K562 (cell line): Measurements from ENCODE around the gene SUFU. TPM values are rescaled to one million over a fixed set of nuclear protein-coding genes. Genes with fewer than 3 reads are reported as not detected.

ENCODE experiments used
- ATAC-seq: fragments of 200-7000 bp; cut with Tn5 transposase; 3 replicates; pipeline ENCODE4 v1.9.1; 2020; ENCODE audit warnings: moderate library complexity
- BruUV-seq: library from RNA; stranded (reverse); fragments of 400-500 nt; replicated peaks from 2 replicates; lab custom pipeline; 2021; lab: Mats Ljungman, UMichigan
- CTCF ChIA-PET: fragments of 300-600 bp; formaldehyde crosslinking; extraction: SDS; loops from one replicate; lab custom pipeline; 2021; ENCODE audit warnings: low intra/inter-chr PET ratio; lab: Yijun Ruan, JAX
- POLR2A ChIA-PET: fragments of 300-600, 350-650 bp; sonication (Branson Sonifier 250); formaldehyde crosslinking; extraction: SDS; loops from one replicate; lab custom pipeline; 2021; ENCODE audit warnings: antibody characterized with exemption, inconsistent platforms; lab: Yijun Ruan, JAX
- DNase-seq, 4 experiments: peaks; one replicate each; pipeline versions ENCODE4 v3.0.0 to v3.0.0-alpha.2; 2011 to 2018; ENCODE audit warnings: low spot score in 3 of 4, mixed read lengths in 3 of 4; ENCODE audit errors: extremely low read depth in 1 of 4
- FAIRE-seq: peaks from 2 replicates; lab custom pipeline; 2011; peaks lifted over from hg19 to GRCh38; lab: Jason Lieb, UNC
- H2AFZ ChIP-seq: 2 replicates; pipeline ENCODE4 v1.6.0; 2011; ENCODE audit warnings: low read depth, low read length, control low read depth, inconsistent platforms
- H3K27ac ChIP-seq: fragments of 200-600 bp; 3 replicates; pipeline ENCODE4 v1.8.0; 2011; ENCODE audit warnings: low read depth, mild to moderate bottlenecking, control low read depth, inconsistent platforms, low read length, moderate library complexity, mixed read lengths; ENCODE audit errors: extremely low read depth
- H3K27me3 ChIP-seq, 2 experiments: fragments of 300-600 bp in 1 of 2; 2 replicates in 1 of 2; 3 replicates in 1 of 2; pipeline versions ENCODE4 v1.6.0 to v1.8.0; 2011; ENCODE audit warnings: inconsistent platforms in 2 of 2, low read length in 2 of 2, mild to moderate bottlenecking in 1 of 2, mixed read lengths in 1 of 2, moderate library complexity in 1 of 2; ENCODE audit not compliant: control insufficient read depth in 2 of 2, insufficient read depth in 2 of 2
- H3K36me3 ChIP-seq: fragments of 300-600 bp; 3 replicates; pipeline ENCODE4 v1.8.0; 2011; ENCODE audit warnings: mild to moderate bottlenecking, low read length, inconsistent platforms; ENCODE audit not compliant: control insufficient read depth, insufficient read depth
- H3K4me1 ChIP-seq, 2 experiments: fragments of 200-600 bp in 1 of 2; replicated peaks in 1 of 2; 2 replicates in 1 of 2; 3 replicates in 1 of 2; pipeline versions ENCODE4 v1.5.1 to v1.8.0; 2011; ENCODE audit warnings: inconsistent platforms in 2 of 2, low read length in 2 of 2, mild to moderate bottlenecking in 1 of 2, mixed read lengths in 1 of 2, moderate library complexity in 1 of 2; ENCODE audit not compliant: control insufficient read depth in 2 of 2, insufficient read depth in 2 of 2
- H3K4me2 ChIP-seq: 2 replicates; pipeline ENCODE4 v1.6.1; 2011; ENCODE audit warnings: low read length, control low read depth, inconsistent platforms, mixed read lengths; ENCODE audit not compliant: insufficient read depth
- H3K4me3 ChIP-seq: fragments of 200-600 bp; sonication (generic), shearing (Covaris generic); 2 replicates; pipeline ENCODE4 v1.5.1; 2016; ENCODE audit warnings: control low read depth, inconsistent platforms
- H3K79me2 ChIP-seq: fragments of 200-600 bp; 3 replicates; pipeline ENCODE4 v1.8.0; 2011; ENCODE audit warnings: low read length, inconsistent platforms; ENCODE audit not compliant: control insufficient read depth, insufficient read depth
- H3K9ac ChIP-seq, 2 experiments: 2 replicates each; pipeline versions ENCODE4 v1.6.0 to v1.6.1; 2011; ENCODE audit warnings: low read depth in 2 of 2, low read length in 2 of 2, control low read depth in 1 of 2, inconsistent platforms in 1 of 2, mild to moderate bottlenecking in 1 of 2, mixed read lengths in 1 of 2; ENCODE audit not compliant: insufficient read depth in 1 of 2
- H3K9me1 ChIP-seq: one replicate; pipeline ENCODE4 v1.6.0; 2011; ENCODE audit warnings: inconsistent platforms, mild to moderate bottlenecking, low read length, moderate library complexity; ENCODE audit not compliant: control insufficient read depth, insufficient read depth
- H3K9me3 ChIP-seq: replicated peaks from 2 replicates; pipeline ENCODE4 v1.5.1; 2011; ENCODE audit warnings: low read depth, low read length, inconsistent platforms; ENCODE audit not compliant: control insufficient read depth, insufficient read depth
- H4K20me1 ChIP-seq: replicated peaks from 2 replicates; pipeline ENCODE4 v1.6.1; 2011; ENCODE audit warnings: low read length, inconsistent platforms, mixed read lengths; ENCODE audit not compliant: control insufficient read depth, insufficient read depth
- C11orf30 ChIP-seq: fragments of 450-650 bp; IDR thresholded peaks from 2 replicates; pipeline ENCODE4 v1.6.1; 2016; ENCODE audit warnings: low read depth, mild to moderate bottlenecking
- DPF2 ChIP-seq: fragments of 450-650 bp; IDR thresholded peaks from 2 replicates; pipeline ENCODE4 v1.6.1; 2016
- ETS2 ChIP-seq: IDR thresholded peaks from 2 replicates; pipeline ENCODE4 v1.6.1; 2016; ENCODE audit warnings: borderline replicate concordance, missing genetic modification characterization, mild to moderate bottlenecking, moderate library complexity, missing compliant biosample characterization; ENCODE audit not compliant: poor library complexity, severe bottlenecking
- GABPB2 ChIP-seq: fragments of 250-450 bp; sonication (Bioruptor Pico); conservative IDR thresholded peaks from 2 replicates; pipeline ENCODE4 v1.5.1; 2021; ENCODE audit warnings: mild to moderate bottlenecking
- ILK ChIP-seq: fragments of 450-650 bp; IDR thresholded peaks from 2 replicates; pipeline ENCODE4 v1.6.1; 2016; ENCODE audit warnings: missing genetic modification characterization, low read depth, mild to moderate bottlenecking, missing compliant biosample characterization, moderate library complexity, borderline replicate concordance
- KLF16 ChIP-seq: IDR thresholded peaks from 2 replicates; pipeline ENCODE4 v1.6.1; 2016; ENCODE audit warnings: antibody characterized with exemption
- MTA1 ChIP-seq: fragments of 450-650 bp; IDR thresholded peaks from 2 replicates; pipeline ENCODE4 v1.6.1; 2017; ENCODE audit warnings: borderline replicate concordance
- PCBP1 ChIP-seq: fragments of 200-400 bp; formaldehyde crosslinking; IDR thresholded peaks from 2 replicates; pipeline ENCODE4 v1.6.1; 2018; ENCODE audit warnings: mild to moderate bottlenecking, low read depth, low read length; ENCODE audit not compliant: poor library complexity, severe bottlenecking
- RERE ChIP-seq: sonication (generic); formaldehyde crosslinking; IDR thresholded peaks from 2 replicates; pipeline ENCODE4 v1.8.0; 2023; ENCODE audit warnings: missing genetic modification reagents, mild to moderate bottlenecking, borderline replicate concordance
- TEAD4 ChIP-seq, 2 experiments: sonication (generic) in 1 of 2; formaldehyde crosslinking in 1 of 2; IDR thresholded peaks; 2 replicates each; pipeline versions ENCODE4 v1.6.1 to v1.8.0; 2012 to 2022; ENCODE audit warnings: borderline replicate concordance in 1 of 2, inconsistent platforms in 1 of 2, low read length in 1 of 2, mild to moderate bottlenecking in 1 of 2, missing genetic modification reagents in 1 of 2
- ZFP91 ChIP-seq: sonication (generic); formaldehyde crosslinking; IDR thresholded peaks from 2 replicates; pipeline ENCODE4 v1.8.0; 2022; ENCODE audit warnings: mild to moderate bottlenecking, missing genetic modification reagents
- ZFX ChIP-seq: sonication (generic); formaldehyde crosslinking; IDR thresholded peaks from 2 replicates; pipeline ENCODE4 v1.8.0; 2022; ENCODE audit warnings: mild to moderate bottlenecking, missing genetic modification reagents, moderate library complexity
- ZNF280A ChIP-seq: fragments of 450-650 bp; IDR thresholded peaks from 2 replicates; pipeline ENCODE4 v1.6.1; 2018; ENCODE audit warnings: mild to moderate bottlenecking, low read depth; ENCODE audit not compliant: partially characterized antibody
- WGBS: fragments of 100-300 bp; shearing (Covaris generic); methylation state at CpG from one replicate; pipeline ENCODE4 v1.1.6; 2016; ENCODE audit warnings: low coverage, mixed read lengths; ENCODE audit not compliant: insufficient coverage; ENCODE audit errors: missing lambda C conversion rate; 5-methylcytosine and 5-hydroxymethylcytosine counted together
- in situ Hi-C: fragments of 300-500 bp; cut with MboI; formaldehyde crosslinking; loops from 4 replicates; pipeline ENCODE4 v1.15.0; 2018; ENCODE audit warnings: inconsistent platforms, mixed read lengths
- intact Hi-C: fragments of 100-400 bp; cut with micrococcal nuclease; formaldehyde crosslinking; loops from 2 replicates; pipeline ENCODE4 v1.14.2; 2022
- polyA plus RNA-seq, 8 experiments: library from polyadenylated mRNA; depleted of rRNA in 4 of 8; stranded (reverse) in 5 of 8; unstranded in 3 of 8; fragments of >200 nt; fragmentation: Nextera tagmentation in 2 of 8; fragmentation: Illumina TruSeq in 1 of 8; extraction: Ambion mirVana in 2 of 8; extraction: Trizol in 1 of 8; gene quantifications; 2 replicates each; pipeline versions ENCODE4 v1.2.1 to v1.2.3, GENCODE V29; 2011 to 2014; ENCODE audit warnings: inconsistent platforms in 1 of 8, missing spikeins in 1 of 8
- total RNA-seq, 7 experiments: library from RNA; depleted of rRNA in 6 of 7; stranded (reverse); fragments of >200 nt in 6 of 7; fragmentation: Illumina TruSeq in 2 of 7; extraction: Trizol in 2 of 7; gene quantifications; 2 replicates each; pipeline versions ENCODE4 v1.2.1 to v1.2.3, GENCODE V29; 2011 to 2021; ENCODE audit warnings: low replicate concordance in 1 of 7

Gene SUFU
- total and polyA plus RNA-seq, 9 of the 15 experiments (the other 6 are each of a cell fraction or from before 2014, with no cell fraction given): 0.59 to 6.3 (median 0.82) TPM

- DNase-seq: peak; percentile 35 to 67 (median 44)
- no peaks in the 10 kb centered on the region for H3K27me3 ChIP-seq
- H3K9me1 ChIP-seq: no peaks in the 10 kb centered on the region
- ATAC-seq: peak; percentile 77
- ChIA-PET CTCF (no interaction called here), POLR2A (interaction anchor here (0.6 to 1.6 kb wide), 4 partner anchors 11 to 1609 kb away, joined by 3 to 6 read pairs (median 4); no protein-coding TSS in a partner anchor)
- 0% methylated on average over 4 of the region's 6 CpGs for WGBS
- H3K4me1 ChIP-seq: peaks cover 12 to 21% of the 10 kb centered on the region in 2 experiments
- peak overlapping the region; percentile 67 for H3K4me2 ChIP-seq
- peak overlapping the region; percentile 85 for H2AFZ ChIP-seq
- H3K9ac ChIP-seq: peak overlapping the region; percentile 18 to 61; a peak in 2 of 4 replicates
- H3K79me2 ChIP-seq: no peaks in the 10 kb centered on the region
- H4K20me1 ChIP-seq: no peaks in the 10 kb centered on the region
- peak; percentile 78 for FAIRE-seq
- in situ Hi-C loops: no loop called here
- no peaks in the 10 kb centered on the region for H3K36me3 ChIP-seq
- peak overlapping the region; percentile 13 for H3K27ac ChIP-seq
- H3K9me3 ChIP-seq: no peaks in the 10 kb centered on the region
- intact Hi-C loops: no loop called here
- no TSS peak for BruUV-seq
- H3K4me3 ChIP-seq: peak overlapping the region; percentile 29; the same call in 1 of the 2 replicates
- TF ChIP-seq ZFX (CRISPR knock-in tag): peak; percentile 1; the same call in 1 of the 2 replicates
- peak; percentile 53; the same call in 1 of the 2 replicates for TF ChIP-seq DPF2
- peak; percentile 25; the same call in 1 of the 2 replicates for TF ChIP-seq MTA1
- TF ChIP-seq TEAD4 (IDR thresholded peaks at IDR 0.05; ENCODE audit: low read length): 0 out of 2 replicates have a peak, but pooled peaks have one; percentile 12
- no peak for TF ChIP-seq TEAD4 (CRISPR knock-in tag; IDR thresholded peaks at IDR 0.05; ENCODE audit: borderline replicate concordance)
- no peak for TF ChIP-seq RERE
- TF ChIP-seq ILK (tag): no peak
- TF ChIP-seq C11orf30: peak; percentile 6; the same call in 1 of the 2 replicates
- TF ChIP-seq KLF16: no peak
- TF ChIP-seq PCBP1: no peak
- TF ChIP-seq ZNF280A: no peak
- TF ChIP-seq ETS2 (tag): no peak
- no peak for TF ChIP-seq GABPB2
- TF ChIP-seq ZFP91 (CRISPR knock-in tag): peak; percentile 91
These were observed 35.8 kb upstream of the SUFU start for GRCh38 chr10:102467971-102468438.
